ENCODE measurements around the gene WDR83. TPM values are rescaled to one million over a fixed set of nuclear protein-coding genes. Genes with fewer than 3 reads are reported as not detected.
"Not testable (repeated sequence)": the region's sequence is repeated elsewhere in the genome, so short reads cannot be mapped to it uniquely, and the experiment has no call there.

The WDR83 gene
- total and polyA plus RNA-seq, 2 experiments from 2014 or later: 9.1 to 19.5 TPM

DNA sequence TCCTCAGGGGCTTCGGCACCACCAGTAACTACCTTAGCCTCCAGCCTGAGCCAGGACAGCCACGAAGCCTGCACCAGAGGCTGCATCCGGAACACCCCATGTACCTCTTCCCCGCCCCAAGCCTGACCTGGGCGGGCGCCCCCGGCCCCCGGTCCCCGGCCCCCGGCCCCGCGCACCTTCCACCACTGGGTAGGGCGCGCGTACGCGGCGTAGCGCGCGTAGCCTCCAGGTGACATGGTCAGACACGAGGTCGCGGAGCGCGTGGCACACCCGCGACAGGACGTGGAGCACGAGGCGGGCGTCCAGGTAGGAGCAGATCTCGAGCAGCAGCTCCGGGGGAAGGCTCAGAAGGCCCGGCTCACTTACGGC, 29.4 kb downstream of the WDR83 start:
- Histone ChIP-seq H3K4me1 (ENCODE audit: insufficient read depth) (peaks cover 5% of the 10 kb centered on the region), H2AFZ (peak overlapping the region; percentile 77), H3K27ac (no peak overlapping the region), H3K9me2 (replicated peaks; ENCODE audit: insufficient read depth) (no peaks in the 10 kb centered on the region), H3K79me2 (no peaks in the 10 kb centered on the region), H3K36me3 (replicated peaks; ENCODE audit: insufficient read depth, low read depth) (no peaks in the 10 kb centered on the region), H4K20me1 (ENCODE audit: insufficient read depth, poor library complexity, severe bottlenecking) (no peaks in the 10 kb centered on the region), H3K9me3 (ENCODE audit: low read depth) (no peaks in the 10 kb centered on the region), H3K4me2 (peak overlapping the region; percentile 87), H3K4me3 (peak overlapping the region; percentile 25), H3K27me3 (no peaks in the 10 kb centered on the region)
- WGBS (ENCODE audit: low lambda C conversion rate, missing lambda C conversion rate): 10% methylated on average over 26 of the region's 36 CpGs
- no peak for DNase-seq (ENCODE audit: low spot score)
- TF ChIP-seq EZH2phosphoT487 (IDR thresholded peaks at IDR 0.05; ENCODE audit: low read depth, severe bottlenecking, unreplicated experiment) (no peak), EZH2 (IDR thresholded peaks at IDR 0.05; ENCODE audit: borderline replicate concordance) (no peak)
- TF ChIP-seq, protein P1, sequence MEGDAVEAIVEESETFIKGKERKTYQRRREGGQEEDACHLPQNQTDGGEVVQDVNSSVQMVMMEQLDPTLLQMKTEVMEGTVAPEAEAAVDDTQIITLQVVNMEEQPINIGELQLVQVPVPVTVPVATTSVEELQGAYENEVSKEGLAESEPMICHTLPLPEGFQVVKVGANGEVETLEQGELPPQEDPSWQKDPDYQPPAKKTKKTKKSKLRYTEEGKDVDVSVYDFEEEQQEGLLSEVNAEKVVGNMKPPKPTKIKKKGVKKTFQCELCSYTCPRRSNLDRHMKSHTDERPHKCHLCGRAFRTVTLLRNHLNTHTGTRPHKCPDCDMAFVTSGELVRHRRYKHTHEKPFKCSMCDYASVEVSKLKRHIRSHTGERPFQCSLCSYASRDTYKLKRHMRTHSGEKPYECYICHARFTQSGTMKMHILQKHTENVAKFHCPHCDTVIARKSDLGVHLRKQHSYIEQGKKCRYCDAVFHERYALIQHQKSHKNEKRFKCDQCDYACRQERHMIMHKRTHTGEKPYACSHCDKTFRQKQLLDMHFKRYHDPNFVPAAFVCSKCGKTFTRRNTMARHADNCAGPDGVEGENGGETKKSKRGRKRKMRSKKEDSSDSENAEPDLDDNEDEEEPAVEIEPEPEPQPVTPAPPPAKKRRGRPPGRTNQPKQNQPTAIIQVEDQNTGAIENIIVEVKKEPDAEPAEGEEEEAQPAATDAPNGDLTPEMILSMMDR (IDR thresholded peaks at IDR 0.05; ENCODE audit: poor library complexity): no peak

DNA sequence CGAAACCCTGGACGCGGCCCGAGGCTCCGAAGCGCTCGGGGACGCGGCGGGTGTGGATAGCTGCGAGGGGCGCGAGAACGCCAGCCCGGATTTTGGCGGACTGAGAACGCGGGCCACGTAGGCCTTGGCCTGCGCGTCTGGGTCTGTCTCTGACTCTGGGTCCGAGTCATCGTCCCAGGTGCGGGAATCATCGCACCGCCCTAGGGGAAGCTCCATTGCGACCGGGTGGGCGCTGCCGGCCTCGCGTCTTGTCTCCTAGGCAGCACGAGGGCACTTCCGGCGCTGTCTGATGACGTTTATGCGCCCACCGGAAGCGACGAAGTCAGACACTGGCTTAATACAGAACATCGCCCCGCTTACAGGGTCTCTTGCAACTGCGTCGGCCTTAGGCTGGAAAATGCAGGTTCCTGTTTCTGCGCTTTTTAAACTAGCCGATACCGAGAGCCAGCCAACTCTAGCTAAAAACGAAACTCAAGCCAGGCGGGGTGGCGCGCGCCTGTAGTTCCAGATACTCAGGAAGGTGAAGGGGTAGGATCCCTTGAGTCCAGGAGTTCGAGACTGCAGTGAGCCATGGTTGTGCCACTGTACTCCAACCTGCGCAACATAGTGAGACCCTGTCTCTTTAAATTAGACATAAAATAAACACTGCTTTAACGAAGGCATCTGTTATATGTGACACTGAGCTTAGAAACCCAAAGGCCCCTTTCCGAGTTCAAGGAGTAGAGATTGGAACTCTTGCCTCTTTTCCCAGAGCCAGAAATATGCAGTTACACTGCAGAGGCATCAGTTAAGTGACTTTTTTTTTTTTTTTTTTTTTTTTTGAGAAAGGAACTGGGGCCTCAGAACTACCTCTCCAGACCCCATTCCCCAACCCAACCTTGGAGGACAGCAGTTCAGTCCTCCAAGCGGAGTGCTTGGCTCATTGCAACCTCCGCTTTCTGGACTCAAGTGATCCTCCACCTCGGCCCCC, 30.0 kb downstream of the WDR83 start, which contains the start of gene FBXW9:
Gene FBXW9, minus strand, starts transcription at position 266 of the 970 bp plus-strand sequence. Its CDS starts 50 bp downstream, at position 216.
- WGBS (ENCODE audit: low lambda C conversion rate, missing lambda C conversion rate): 9% methylated on average over 59 of the region's 59 CpGs

DNA sequence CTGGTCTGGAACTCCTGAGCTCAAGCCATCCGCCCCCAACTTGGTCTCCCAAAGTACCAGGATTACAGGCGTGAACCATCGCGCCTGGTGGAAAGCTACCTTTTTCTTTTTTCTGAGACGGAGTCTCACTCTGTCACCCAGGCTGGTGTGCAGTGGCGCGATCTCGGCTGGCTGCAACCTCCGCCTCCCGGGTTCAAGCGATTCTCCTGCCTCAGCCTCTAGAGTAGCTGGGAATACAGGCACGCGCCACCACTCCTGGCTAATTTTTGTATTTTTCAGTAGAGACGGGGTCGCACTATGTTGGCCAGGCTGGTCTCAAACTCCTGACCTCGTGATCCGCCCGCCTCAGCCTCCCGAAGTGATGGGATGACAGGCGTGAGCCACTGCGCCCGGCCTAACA, 30.8 kb downstream of the WDR83 start:
- not testable (repeated sequence) for H3K4me3 ChIP-seq

More for the DNA sequence above, 30.0 kb downstream of the WDR83 start, which contains the start of gene FBXW9:
- H3K9me3 ChIP-seq (ENCODE audit: low read depth): no peaks in the 10 kb centered on the region
- H3K27me3 ChIP-seq: no peaks in the 10 kb centered on the region
- H3K4me1 ChIP-seq (ENCODE audit: insufficient read depth): peaks cover 5% of the 10 kb centered on the region
- no peaks in the 10 kb centered on the region for H3K79me2 ChIP-seq
- H3K36me3 ChIP-seq (replicated peaks; ENCODE audit: insufficient read depth, low read depth): no peaks in the 10 kb centered on the region
- TF ChIP-seq EZH2 (IDR thresholded peaks at IDR 0.05; ENCODE audit: borderline replicate concordance) (no peak), EZH2phosphoT487 (IDR thresholded peaks at IDR 0.05; ENCODE audit: low read depth, severe bottlenecking, unreplicated experiment) (no peak)
- TF ChIP-seq, protein P1 (IDR thresholded peaks at IDR 0.05; ENCODE audit: poor library complexity): no peak
- no peaks in the 10 kb centered on the region for H3K9me2 ChIP-seq (replicated peaks; ENCODE audit: insufficient read depth)
- H4K20me1 ChIP-seq (ENCODE audit: insufficient read depth, poor library complexity, severe bottlenecking): no peaks in the 10 kb centered on the region
- H2AFZ ChIP-seq: peak within 1 kb of the TSS; percentile 77
- H3K4me2 ChIP-seq: peak within 1 kb of the TSS; percentile 87
- peak within 1 kb of the TSS; percentile 89 for H3K27ac ChIP-seq
- peak within 1 kb of the TSS; percentile 25 for H3K4me3 ChIP-seq
- DNase-seq (ENCODE audit: low spot score): peak; percentile 94

DNA sequence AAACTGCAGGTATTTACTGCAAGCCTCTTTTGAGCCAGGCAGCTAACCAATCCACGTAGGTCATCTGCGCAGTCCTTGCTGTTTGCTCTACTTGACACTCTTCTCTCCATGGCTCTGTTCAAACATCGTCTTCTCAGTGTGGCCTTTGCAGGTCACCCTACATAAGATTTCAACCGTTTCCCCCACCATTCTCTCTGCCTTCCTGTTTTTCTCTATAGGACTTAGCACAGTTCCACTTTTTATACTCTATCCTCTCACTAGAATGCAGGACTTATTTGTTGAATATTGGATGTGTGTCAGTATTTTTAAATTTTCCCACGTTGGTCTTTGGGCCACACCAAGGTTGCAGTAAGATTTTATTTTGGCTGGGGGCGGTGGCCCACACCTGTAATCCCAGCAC, 31.5 kb downstream of the WDR83 start:
- 96% methylated on average over 6 of the region's 6 CpGs for WGBS (ENCODE audit: low lambda C conversion rate, missing lambda C conversion rate)

More for the DNA sequence above, 30.8 kb downstream of the WDR83 start:
- H2AFZ ChIP-seq; H4K20me1 ChIP-seq (ENCODE audit: insufficient read depth, poor library complexity, severe bottlenecking); H3K27me3 ChIP-seq; H3K79me2 ChIP-seq; H3K27ac ChIP-seq; H3K9me2 ChIP-seq (replicated peaks; ENCODE audit: insufficient read depth); H3K36me3 ChIP-seq (replicated peaks; ENCODE audit: insufficient read depth, low read depth); DNase-seq (ENCODE audit: low spot score); H3K4me1 ChIP-seq (ENCODE audit: insufficient read depth); H3K9me3 ChIP-seq (ENCODE audit: low read depth): not testable (repeated sequence)
- peak overlapping the region; percentile 87 for H3K4me2 ChIP-seq
- 96% methylated on average over 22 of the region's 22 CpGs for WGBS (ENCODE audit: low lambda C conversion rate, missing lambda C conversion rate)

More for the DNA sequence above, 31.5 kb downstream of the WDR83 start:
- H3K79me2 ChIP-seq: no peaks in the 10 kb centered on the region
- H3K36me3 ChIP-seq (replicated peaks; ENCODE audit: insufficient read depth, low read depth): no peaks in the 10 kb centered on the region
- H3K4me3 ChIP-seq: no peak overlapping the region
- no peak overlapping the region for H3K27ac ChIP-seq
- H3K4me1 ChIP-seq (ENCODE audit: insufficient read depth): peaks cover 5% of the 10 kb centered on the region
- H3K27me3 ChIP-seq: no peaks in the 10 kb centered on the region
- no peak for DNase-seq (ENCODE audit: low spot score)
- TF ChIP-seq, protein P1 (IDR thresholded peaks at IDR 0.05; ENCODE audit: poor library complexity): no peak
- TF ChIP-seq EZH2phosphoT487 (IDR thresholded peaks at IDR 0.05; ENCODE audit: low read depth, severe bottlenecking, unreplicated experiment) (no peak), EZH2 (IDR thresholded peaks at IDR 0.05; ENCODE audit: borderline replicate concordance) (no peak)
- no peaks in the 10 kb centered on the region for H3K9me2 ChIP-seq (replicated peaks; ENCODE audit: insufficient read depth)
- H3K4me2 ChIP-seq: no peak overlapping the region
- no peaks in the 10 kb centered on the region for H4K20me1 ChIP-seq (ENCODE audit: insufficient read depth, poor library complexity, severe bottlenecking)
- H2AFZ ChIP-seq: no peak overlapping the region
- H3K9me3 ChIP-seq (ENCODE audit: low read depth): no peaks in the 10 kb centered on the region

Data from hepatocyte (in vitro differentiated cells).